Measurements from ENCODE around the gene STOM. TPM values are rescaled to one million over a fixed set of nuclear protein-coding genes. Genes with fewer than 3 reads are reported as not detected.

The STOM gene
- total RNA-seq = 100 to 1,000 TPM; 418 to 728 (median 480) TPM

- TF ChIP-seq, protein P1, sequence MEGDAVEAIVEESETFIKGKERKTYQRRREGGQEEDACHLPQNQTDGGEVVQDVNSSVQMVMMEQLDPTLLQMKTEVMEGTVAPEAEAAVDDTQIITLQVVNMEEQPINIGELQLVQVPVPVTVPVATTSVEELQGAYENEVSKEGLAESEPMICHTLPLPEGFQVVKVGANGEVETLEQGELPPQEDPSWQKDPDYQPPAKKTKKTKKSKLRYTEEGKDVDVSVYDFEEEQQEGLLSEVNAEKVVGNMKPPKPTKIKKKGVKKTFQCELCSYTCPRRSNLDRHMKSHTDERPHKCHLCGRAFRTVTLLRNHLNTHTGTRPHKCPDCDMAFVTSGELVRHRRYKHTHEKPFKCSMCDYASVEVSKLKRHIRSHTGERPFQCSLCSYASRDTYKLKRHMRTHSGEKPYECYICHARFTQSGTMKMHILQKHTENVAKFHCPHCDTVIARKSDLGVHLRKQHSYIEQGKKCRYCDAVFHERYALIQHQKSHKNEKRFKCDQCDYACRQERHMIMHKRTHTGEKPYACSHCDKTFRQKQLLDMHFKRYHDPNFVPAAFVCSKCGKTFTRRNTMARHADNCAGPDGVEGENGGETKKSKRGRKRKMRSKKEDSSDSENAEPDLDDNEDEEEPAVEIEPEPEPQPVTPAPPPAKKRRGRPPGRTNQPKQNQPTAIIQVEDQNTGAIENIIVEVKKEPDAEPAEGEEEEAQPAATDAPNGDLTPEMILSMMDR (IDR thresholded peaks at IDR 0.05; ENCODE audit: low read depth) = no peak
Observed at GRCh38 chr9:121369595-121370265, at the start of gene STOM. Gene STOM (minus strand): TSS chr9:121370250. CDS start chr9:121370187, 63 bp downstream.

DNA sequence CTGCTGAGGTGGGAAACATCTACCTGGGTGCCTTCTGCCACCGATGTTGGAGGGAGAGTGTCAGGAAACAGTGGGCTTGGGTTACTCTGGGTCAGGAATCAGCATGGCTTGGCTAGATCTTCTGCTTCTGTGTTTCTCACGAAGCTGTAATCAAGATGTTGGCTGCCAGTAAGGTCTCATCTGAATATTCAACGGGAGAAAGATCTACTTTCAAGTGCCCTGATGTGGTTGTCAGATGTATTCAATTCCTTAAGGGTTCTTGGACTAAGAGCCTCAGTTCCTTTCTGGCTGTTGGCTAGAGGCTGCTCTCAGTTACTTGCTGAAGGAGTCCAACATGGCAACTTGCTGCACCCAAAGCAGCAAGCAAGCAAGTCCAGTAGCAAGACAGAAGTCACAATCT, 41.9 kb upstream of the STOM start:
- TF ChIP-seq, protein P1 (IDR thresholded peaks at IDR 0.05; ENCODE audit: low read depth) = no peak

DNA sequence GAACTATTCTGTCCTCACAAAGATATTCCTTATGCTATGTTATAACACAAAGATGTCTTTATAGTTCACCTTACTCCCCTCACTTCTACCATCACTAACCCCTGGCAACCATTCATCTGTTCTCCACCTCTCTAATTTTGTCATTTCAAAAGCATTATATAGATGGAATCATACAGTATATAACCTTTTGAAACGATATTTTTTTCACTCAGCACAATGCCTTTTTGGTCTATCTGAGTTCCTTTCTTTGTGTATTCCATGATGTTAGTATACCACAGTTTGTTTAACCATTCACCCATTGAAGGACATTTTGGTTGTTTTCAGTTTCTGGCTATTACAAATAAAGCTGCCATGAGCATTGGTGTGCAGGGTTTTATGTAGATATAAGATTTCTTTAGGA, 35.8 kb upstream of the STOM start:
- TF ChIP-seq, protein P1 (IDR thresholded peaks at IDR 0.05; ENCODE audit: low read depth) = no peak

- TF ChIP-seq, protein P1 (IDR thresholded peaks at IDR 0.05; ENCODE audit: low read depth) = no peak
Observed at GRCh38 chr9:121404906-121405305, 34.9 kb upstream of the STOM start.

GRCh38 chr9:121399883-121400607, 30.0 kb upstream of the STOM start:
- TF ChIP-seq, protein P1 (IDR thresholded peaks at IDR 0.05; ENCODE audit: low read depth) = no peak

DNA sequence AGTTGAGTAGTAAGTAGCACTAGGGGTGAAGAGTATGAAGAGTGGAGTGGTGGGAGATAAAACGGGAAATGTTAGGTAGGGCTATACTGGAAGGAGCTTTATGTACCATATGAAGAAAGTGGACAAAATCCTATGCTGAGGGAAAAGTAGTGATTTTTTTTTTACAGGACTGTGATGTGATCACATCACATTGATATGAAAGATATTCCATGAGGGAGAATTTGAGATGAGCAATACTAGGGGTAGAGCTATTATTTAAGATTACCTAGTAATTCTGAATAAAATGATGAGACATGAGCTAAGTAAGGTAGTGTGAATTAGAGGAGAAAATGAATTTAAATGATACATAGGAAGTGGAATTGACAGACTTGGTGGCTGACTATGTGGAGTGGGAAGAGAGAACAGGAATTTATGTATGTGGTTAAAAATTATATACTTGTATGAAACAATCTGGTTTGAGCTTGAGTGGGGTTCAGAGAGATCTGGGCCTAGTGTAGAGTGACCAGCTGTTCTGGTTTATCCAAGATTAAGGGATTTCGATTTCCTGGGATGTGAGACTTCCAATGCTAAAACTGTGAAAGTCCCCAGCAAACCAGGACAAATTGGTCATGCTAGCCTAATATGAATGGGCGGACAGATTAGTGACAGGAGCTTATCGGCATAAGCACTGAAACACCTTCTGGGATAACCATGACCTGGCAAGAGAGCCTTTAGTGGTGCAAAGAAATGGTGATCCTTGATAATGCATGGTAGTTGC, 29.3 kb upstream of the STOM start:
- TF ChIP-seq, protein P1 (IDR thresholded peaks at IDR 0.05; ENCODE audit: low read depth) = no peak

DNA sequence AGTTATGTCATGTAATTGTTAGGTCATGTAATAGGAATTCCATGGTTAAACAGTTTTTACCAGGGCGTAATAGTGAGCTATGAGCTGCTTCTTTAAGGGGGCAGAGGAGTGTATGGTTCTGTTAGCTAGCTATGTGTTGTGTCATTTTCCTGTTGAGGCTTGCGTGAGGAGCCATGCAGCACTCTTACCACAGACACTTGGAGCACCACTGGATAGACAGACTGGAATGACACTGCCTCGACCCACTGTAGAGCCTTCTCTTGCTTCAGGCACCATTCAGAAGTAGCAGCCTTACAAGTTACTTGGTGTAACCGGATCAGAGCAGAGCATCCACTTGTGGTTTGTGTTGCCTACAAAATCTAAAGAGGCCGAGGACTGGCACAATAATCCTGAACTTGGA, 28.3 kb upstream of the STOM start:
- TF ChIP-seq, protein P1 (IDR thresholded peaks at IDR 0.05; ENCODE audit: low read depth) = no peak

Data from subcutaneous adipose tissue (tissue), 4 donors.